Loucy (cell line): ENCODE data around the gene PFKFB2.

Source experiments
- H2AFZ ChIP-seq: fragments of 200-600 bp; sonication (generic); 2 replicates; pipeline ENCODE4 v1.6.0; 2016; ENCODE audit warnings: antibody characterized with exemption, mild to moderate bottlenecking, low read length, moderate library complexity
- H3F3A ChIP-seq: fragments of 200-600 bp; 2 replicates; pipeline ENCODE4 v1.6.0; 2016; ENCODE audit warnings: antibody characterized with exemption, low read depth, mild to moderate bottlenecking
- H3K27me3 ChIP-seq: fragments of 200-600 bp; sonication (generic); 2 replicates; pipeline ENCODE4 v1.6.1; 2014; ENCODE audit warnings: low read length, mild to moderate bottlenecking; ENCODE audit not compliant: insufficient read depth, poor library complexity, severe bottlenecking
- H3K36me3 ChIP-seq: fragments of 200-600 bp; sonication (generic); 2 replicates; pipeline ENCODE4 v1.6.1; 2016; ENCODE audit warnings: low read length; ENCODE audit not compliant: insufficient read depth
- H3K4me1 ChIP-seq: fragments of 200-600 bp; sonication (generic); 2 replicates; pipeline ENCODE4 v1.5.1; 2014; ENCODE audit warnings: low read length, mild to moderate bottlenecking; ENCODE audit not compliant: insufficient read depth, poor library complexity, severe bottlenecking
- H3K4me2 ChIP-seq: fragments of 200-600 bp; sonication (generic); 2 replicates; pipeline ENCODE4 v1.6.0; 2014; ENCODE audit warnings: antibody characterized with exemption, low read length, low read depth, mild to moderate bottlenecking; ENCODE audit not compliant: poor library complexity, severe bottlenecking
- H3K4me3 ChIP-seq: fragments of 200-600 bp; sonication (generic); 2 replicates; pipeline ENCODE4 v1.5.1; 2014; ENCODE audit warnings: low read length, mild to moderate bottlenecking, mixed read lengths; ENCODE audit not compliant: poor library complexity, severe bottlenecking
- H3K79me2 ChIP-seq: fragments of 200-600 bp; sonication (generic); 2 replicates; pipeline ENCODE4 v1.6.1; 2014; ENCODE audit warnings: low read length; ENCODE audit not compliant: insufficient read depth
- H3K9ac ChIP-seq: fragments of 200-600 bp; sonication (generic); 2 replicates; pipeline ENCODE4 v1.6.0; 2014; ENCODE audit warnings: mild to moderate bottlenecking, low read depth, low read length, moderate library complexity; ENCODE audit not compliant: poor library complexity, severe bottlenecking
- H3K9me2 ChIP-seq: fragments of 200-600 bp; sonication (generic); replicated peaks from 2 replicates; pipeline ENCODE4 v1.6.1; 2016; ENCODE audit warnings: low read depth, low read length, mixed read lengths
- H3K9me3 ChIP-seq: fragments of 200-600 bp; sonication (generic); 2 replicates; pipeline ENCODE4 v1.6.1; 2014; ENCODE audit warnings: mild to moderate bottlenecking, antibody characterized with exemption, low read length, low read depth; ENCODE audit not compliant: insufficient read depth
- H4K20me1 ChIP-seq: fragments of 200-600 bp; sonication (generic); 2 replicates; pipeline ENCODE4 v1.6.0; 2014; ENCODE audit warnings: antibody characterized with exemption, low read length, mild to moderate bottlenecking; ENCODE audit not compliant: insufficient read depth, poor library complexity, severe bottlenecking
- EZH2phosphoT487 ChIP-seq: fragments of 200-600 bp; IDR thresholded peaks from 2 replicates; pipeline ENCODE4 v1.6.1; 2018; ENCODE audit warnings: antibody characterized with exemption, mild to moderate bottlenecking, moderate library complexity, borderline replicate concordance
- TF ChIP-seq, protein P1 (sequence below): fragments of 200-600 bp; sonication (generic); conservative IDR thresholded peaks from 2 replicates; pipeline ENCODE4 v1.5.1; 2014; ENCODE audit warnings: mild to moderate bottlenecking, antibody characterized with exemption, low read length

Gene PFKFB2

DNA sequence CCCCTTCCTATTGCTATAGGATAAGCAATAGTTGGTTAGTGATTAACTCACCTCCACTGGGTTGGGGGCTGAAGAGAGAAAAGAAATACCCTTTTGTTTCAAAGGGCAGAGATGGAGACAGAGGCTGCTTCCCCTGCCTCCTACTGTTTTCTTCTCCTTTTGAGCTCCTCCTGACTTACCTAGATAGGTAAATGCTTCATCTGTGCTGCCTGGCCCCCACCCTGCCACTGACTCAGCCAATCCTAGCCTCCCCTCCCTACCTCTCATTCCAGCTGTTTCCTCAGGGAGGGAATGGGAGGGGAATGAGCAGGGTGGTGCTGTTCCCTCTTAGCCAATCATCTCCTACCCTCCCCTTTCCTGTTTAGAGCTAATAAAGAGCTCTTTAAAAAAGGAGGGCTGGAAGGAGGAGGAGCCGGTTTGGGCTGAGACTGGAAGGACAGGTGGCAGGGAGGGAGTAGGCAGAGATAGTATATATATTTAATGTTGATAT lies 20.5 kb upstream of the PFKFB2 start, which contains the start of gene C1orf116:
Gene C1orf116 (minus strand): TSS at position 229 of the 490 bp plus-strand sequence. CDS start 5,158 bp downstream, outside the sequence.
- no peak within 1 kb of the TSS for H2AFZ ChIP-seq
- no peak within 1 kb of the TSS for H3K4me2 ChIP-seq

DNA sequence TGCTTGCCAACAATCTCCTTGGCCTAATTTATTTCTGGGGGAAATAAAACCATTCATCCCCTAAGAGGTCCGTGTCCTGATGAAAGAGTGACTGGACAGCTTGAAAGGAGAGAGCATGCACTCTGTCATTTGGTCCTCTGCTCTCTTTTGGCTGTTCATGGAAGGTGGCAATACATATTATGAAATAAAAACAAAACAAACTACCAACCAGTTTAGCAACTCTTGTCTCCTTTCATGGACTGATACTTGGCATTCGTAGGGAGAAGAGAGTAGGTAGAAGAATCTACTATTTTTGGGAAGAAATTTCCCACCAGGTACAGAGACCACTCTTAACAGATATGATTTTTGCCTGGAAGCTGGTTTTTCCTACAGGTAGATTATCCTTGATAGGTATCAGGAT lies 19.8 kb upstream of the PFKFB2 start:
- TF ChIP-seq, protein P1, sequence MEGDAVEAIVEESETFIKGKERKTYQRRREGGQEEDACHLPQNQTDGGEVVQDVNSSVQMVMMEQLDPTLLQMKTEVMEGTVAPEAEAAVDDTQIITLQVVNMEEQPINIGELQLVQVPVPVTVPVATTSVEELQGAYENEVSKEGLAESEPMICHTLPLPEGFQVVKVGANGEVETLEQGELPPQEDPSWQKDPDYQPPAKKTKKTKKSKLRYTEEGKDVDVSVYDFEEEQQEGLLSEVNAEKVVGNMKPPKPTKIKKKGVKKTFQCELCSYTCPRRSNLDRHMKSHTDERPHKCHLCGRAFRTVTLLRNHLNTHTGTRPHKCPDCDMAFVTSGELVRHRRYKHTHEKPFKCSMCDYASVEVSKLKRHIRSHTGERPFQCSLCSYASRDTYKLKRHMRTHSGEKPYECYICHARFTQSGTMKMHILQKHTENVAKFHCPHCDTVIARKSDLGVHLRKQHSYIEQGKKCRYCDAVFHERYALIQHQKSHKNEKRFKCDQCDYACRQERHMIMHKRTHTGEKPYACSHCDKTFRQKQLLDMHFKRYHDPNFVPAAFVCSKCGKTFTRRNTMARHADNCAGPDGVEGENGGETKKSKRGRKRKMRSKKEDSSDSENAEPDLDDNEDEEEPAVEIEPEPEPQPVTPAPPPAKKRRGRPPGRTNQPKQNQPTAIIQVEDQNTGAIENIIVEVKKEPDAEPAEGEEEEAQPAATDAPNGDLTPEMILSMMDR, result no peak
- TF ChIP-seq EZH2phosphoT487, result no peak
- Histone ChIP-seq H3K4me3 (no peak overlapping the region), H3K9me3 (no peaks in the 10 kb centered on the region), H3K4me1 (no peaks in the 10 kb centered on the region), H3K9ac (no peak overlapping the region), H3K79me2 (no peaks in the 10 kb centered on the region), H2AFZ (no peak overlapping the region), H3K36me3 (no peaks in the 10 kb centered on the region), H3K4me2 (no peak overlapping the region), H3K9me2 (no peaks in the 10 kb centered on the region), H3F3A (no peaks in the 10 kb centered on the region), H4K20me1 (no peaks in the 10 kb centered on the region), H3K27me3 (peaks cover 25% of the 10 kb centered on the region)

More for the DNA sequence above, 20.5 kb upstream of the PFKFB2 start, which contains the start of gene C1orf116:
- no peaks in the 10 kb centered on the region for H3K36me3 ChIP-seq
- H3K79me2 ChIP-seq, result no peaks in the 10 kb centered on the region
- peaks cover 20% of the 10 kb centered on the region for H3K27me3 ChIP-seq
- no peaks in the 10 kb centered on the region for H3F3A ChIP-seq
- H3K9ac ChIP-seq, result no peak within 1 kb of the TSS
- no peaks in the 10 kb centered on the region for H4K20me1 ChIP-seq
- no peaks in the 10 kb centered on the region for H3K4me1 ChIP-seq
- TF ChIP-seq EZH2phosphoT487, result no peak
- TF ChIP-seq, protein P1, result no peak
- H3K9me3 ChIP-seq, result no peaks in the 10 kb centered on the region
- no peaks in the 10 kb centered on the region for H3K9me2 ChIP-seq
- no peak within 1 kb of the TSS for H3K4me3 ChIP-seq

DNA sequence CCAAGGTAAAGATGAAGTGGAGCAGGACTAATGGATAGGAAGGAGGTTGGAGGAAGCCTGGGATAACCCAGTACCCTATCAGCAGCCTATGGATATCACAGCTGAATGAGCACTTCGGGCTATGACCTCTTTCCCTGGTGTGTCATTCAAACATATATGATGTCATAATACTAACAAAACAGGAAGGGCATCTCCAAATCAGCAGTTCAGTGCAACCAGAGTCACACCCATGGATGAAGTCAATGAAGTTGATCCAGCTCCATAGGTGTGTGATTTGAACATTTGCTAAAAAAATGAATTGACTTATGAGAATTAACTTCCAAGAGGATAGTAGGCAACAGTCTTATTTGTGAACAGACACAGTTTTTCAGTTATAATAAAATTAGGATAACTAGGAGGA lies 18.9 kb upstream of the PFKFB2 start:
- no peaks in the 10 kb centered on the region for H3K36me3 ChIP-seq
- no peak overlapping the region for H3K4me2 ChIP-seq
- H3K9me3 ChIP-seq, result no peaks in the 10 kb centered on the region
- H3F3A ChIP-seq, result no peaks in the 10 kb centered on the region
- no peaks in the 10 kb centered on the region for H4K20me1 ChIP-seq
- TF ChIP-seq, protein P1, result no peak
- TF ChIP-seq EZH2phosphoT487, result no peak
- peaks cover 25% of the 10 kb centered on the region for H3K27me3 ChIP-seq
- H3K9ac ChIP-seq, result no peak overlapping the region
- H3K4me3 ChIP-seq, result no peak overlapping the region
- H3K9me2 ChIP-seq, result no peaks in the 10 kb centered on the region
- no peaks in the 10 kb centered on the region for H3K79me2 ChIP-seq
- no peak overlapping the region for H2AFZ ChIP-seq
- H3K4me1 ChIP-seq, result no peaks in the 10 kb centered on the region
